A549 (cell line): ENCODE measurements around the gene EFNB2. TPM values are rescaled to one million over a fixed set of nuclear protein-coding genes. Genes with fewer than 3 reads are reported as not detected.

ENCODE experiments used
- ATAC-seq, 2 experiments: fragments of 200-7000 bp in 1 of 2; fragments of >200 bp in 1 of 2; cut with Nextera tagmentation in 1 of 2; cut with Tn5 transposase in 1 of 2; 3 replicates each; pipeline versions ENCODE4 v1.8.0 to v1.9.1; 2018 to 2020; ENCODE audit warnings: mild to moderate bottlenecking in 1 of 2, moderate library complexity in 1 of 2
- CTCF ChIA-PET: fragments of 300-600 bp; sonication (Branson Sonifier 250); formaldehyde crosslinking; extraction: SDS; loops from one replicate; lab custom pipeline; 2021; ENCODE audit warnings: antibody characterized with exemption, inconsistent platforms; lab: Yijun Ruan, JAX
- POLR2A ChIA-PET: fragments of 350-600 bp; formaldehyde crosslinking; extraction: SDS; loops from one replicate; lab custom pipeline; 2021; ENCODE audit warnings: antibody characterized with exemption, inconsistent platforms; lab: Yijun Ruan, JAX
- DNase-seq, 2 experiments: peaks; one replicate each; pipeline versions ENCODE4 v3.0.0 to v3.0.0-alpha.2; 2011 to 2016; ENCODE audit warnings: low read depth in 1 of 2, low spot score in 1 of 2
- FAIRE-seq: peaks from 2 replicates; lab custom pipeline; 2011; peaks lifted over from hg19 to GRCh38; lab: Jason Lieb, UNC
- H3K27ac ChIP-seq, 2 experiments: fragments of >200 bp; sonication (Bioruptor Twin); formaldehyde crosslinking; 3 replicates each; pipeline ENCODE4 v1.5.1; 2016 to 2017
- H3K4me1 ChIP-seq: fragments of >200 bp; sonication (Bioruptor Twin); formaldehyde crosslinking; 3 replicates; pipeline ENCODE4 v1.6.1; 2016
- H3K4me2 ChIP-seq: fragments of >200 bp; sonication (Bioruptor Twin); formaldehyde crosslinking; 3 replicates; pipeline ENCODE4 v1.6.1; 2016
- H3K4me3 ChIP-seq: fragments of >200 bp; sonication (Bioruptor Twin); formaldehyde crosslinking; 3 replicates; pipeline ENCODE4 v1.5.1; 2016
- H3K9me3 ChIP-seq: fragments of >200 bp; sonication (Bioruptor Twin); formaldehyde crosslinking; 3 replicates; pipeline ENCODE4 v1.6.1; 2016
- CBX2 ChIP-seq: fragments of 200-600 bp; sonication (generic); IDR thresholded peaks from 2 replicates; pipeline ENCODE4 v1.6.1; 2016; ENCODE audit warnings: low read depth, mild to moderate bottlenecking, borderline replicate concordance
- CBX8 ChIP-seq: fragments of 200-600 bp; sonication (generic); IDR thresholded peaks from 2 replicates; pipeline ENCODE4 v1.6.1; 2016
- CEBPB ChIP-seq, 2 experiments: fragments of >200 bp in 1 of 2; sonication (Bioruptor Twin) in 1 of 2; formaldehyde crosslinking in 1 of 2; IDR thresholded peaks; 2 replicates each; pipeline ENCODE4 v1.6.1; 2012 to 2016
- CHD2 ChIP-seq: fragments of 150-350 bp; IDR thresholded peaks from 2 replicates; pipeline ENCODE4 v1.6.1; 2014; ENCODE audit warnings: low read length; ENCODE audit not compliant: partially characterized antibody
- CHD4 ChIP-seq: fragments of 200-600 bp; sonication (generic); IDR thresholded peaks from 2 replicates; pipeline ENCODE4 v1.6.1; 2016; ENCODE audit warnings: antibody characterized with exemption, mild to moderate bottlenecking, borderline replicate concordance
- EHF ChIP-seq: fragments of 250-450 bp; sonication (Bioruptor Pico); IDR thresholded peaks from 2 replicates; pipeline ENCODE4 v1.5.0; 2020; ENCODE audit warnings: mild to moderate bottlenecking
- EHMT2 ChIP-seq: fragments of 200-600 bp; sonication (generic); IDR thresholded peaks from 2 replicates; pipeline ENCODE4 v1.6.1; 2016; ENCODE audit warnings: antibody characterized with exemption, low read depth, mild to moderate bottlenecking, moderate library complexity
- ESRRA ChIP-seq: fragments of 150-350 bp; IDR thresholded peaks from 2 replicates; pipeline ENCODE4 v1.6.1; 2014; ENCODE audit warnings: mild to moderate bottlenecking, low read length, borderline replicate concordance
- FOSB ChIP-seq: fragments of 250-450 bp; sonication (Bioruptor Pico); IDR thresholded peaks from 2 replicates; pipeline ENCODE4 v1.5.0; 2020; ENCODE audit warnings: mild to moderate bottlenecking, moderate library complexity
- FOSL2 ChIP-seq, 2 experiments: fragments of 450-650 bp in 1 of 2; fragments of >200 bp in 1 of 2; sonication (Bioruptor Twin) in 1 of 2; formaldehyde crosslinking; IDR thresholded peaks; 2 replicates each; pipeline versions ENCODE4 v1.5.0 to v1.6.1; 2016 to 2020; ENCODE audit warnings: mild to moderate bottlenecking in 1 of 2, moderate library complexity in 1 of 2
- HDAC2 ChIP-seq: fragments of 200-600 bp; sonication (generic); IDR thresholded peaks from 2 replicates; pipeline ENCODE4 v1.6.1; 2016
- HOXB5 ChIP-seq: fragments of 250-450 bp; sonication (Bioruptor Pico); IDR thresholded peaks from 2 replicates; pipeline ENCODE4 v1.5.0; 2020; ENCODE audit warnings: mild to moderate bottlenecking, moderate library complexity
- JUN ChIP-seq, 2 experiments: fragments of >200 bp; sonication (Bioruptor Twin); formaldehyde crosslinking; IDR thresholded peaks; 2 replicates in 1 of 2; 3 replicates in 1 of 2; pipeline ENCODE4 v1.6.1; 2016 to 2017
- MAFK ChIP-seq: fragments of 450-650 bp; IDR thresholded peaks from 2 replicates; pipeline ENCODE4 v1.6.1; 2014; ENCODE audit not compliant: partially characterized antibody
- MAZ ChIP-seq: fragments of 150-350 bp; IDR thresholded peaks from 2 replicates; pipeline ENCODE4 v1.6.1; 2014; ENCODE audit warnings: antibody characterized with exemption, low read depth, low read length, borderline replicate concordance
- NPAS2 ChIP-seq: fragments of 250-450 bp; sonication (Bioruptor Pico); IDR thresholded peaks from 2 replicates; pipeline ENCODE4 v1.8.0; 2022; ENCODE audit warnings: mild to moderate bottlenecking, moderate library complexity, borderline replicate concordance
- NR3C1 ChIP-seq: fragments of >200 bp; sonication (Bioruptor Twin); formaldehyde crosslinking; IDR thresholded peaks from 3 replicates; pipeline ENCODE4 v1.6.1; 2017
- PHF8 ChIP-seq: fragments of 200-600 bp; sonication (generic); IDR thresholded peaks from 2 replicates; pipeline ENCODE4 v1.6.1; 2016; ENCODE audit warnings: low read depth, mild to moderate bottlenecking, antibody characterized with exemption, moderate library complexity, borderline replicate concordance
- POLR2A ChIP-seq: IDR thresholded peaks from 2 replicates; pipeline ENCODE4 v1.6.1; 2012; ENCODE audit warnings: mild to moderate bottlenecking, low read length
- RCOR1 ChIP-seq: fragments of 150-350 bp; IDR thresholded peaks from 2 replicates; pipeline ENCODE4 v1.6.1; 2014; ENCODE audit warnings: antibody characterized with exemption, low read length, low read depth
- SMC3 ChIP-seq: fragments of >200 bp; sonication (Bioruptor Twin); formaldehyde crosslinking; IDR thresholded peaks from 3 replicates; pipeline ENCODE4 v1.6.1; 2018; ENCODE audit warnings: inconsistent platforms
- TFCP2L1 ChIP-seq: fragments of 250-450 bp; sonication (Bioruptor Pico); IDR thresholded peaks from 2 replicates; pipeline ENCODE4 v1.5.0; 2021; ENCODE audit warnings: mild to moderate bottlenecking
- TP53 ChIP-seq: fragments of 250-450 bp; sonication (Bioruptor Pico); IDR thresholded peaks from 2 replicates; pipeline ENCODE4 v1.5.0; 2021; ENCODE audit warnings: mild to moderate bottlenecking, moderate library complexity
- ZSCAN20 ChIP-seq: fragments of 250-450 bp; sonication (Bioruptor Pico); IDR thresholded peaks from 2 replicates; pipeline ENCODE4 v1.8.0; 2022; ENCODE audit warnings: mild to moderate bottlenecking, moderate library complexity
- WGBS: methylation state at CpG from one replicate; pipeline ENCODE4 v1.1.6; 2017; ENCODE audit errors: missing lambda C conversion rate; 5-methylcytosine and 5-hydroxymethylcytosine counted together
- polyA plus RNA-seq, 4 experiments: library from polyadenylated mRNA; depleted of rRNA in 3 of 4; stranded (reverse); fragments of >200 nt; fragmentation: RNase III in 1 of 4; extraction: RNeasy Plus Mini Kit Qiagen cat#74134 plus additional on column Dnase treatment in 1 of 4; gene quantifications; 2 replicates in 3 of 4; 3 replicates in 1 of 4; pipeline ENCODE4 v1.2.3, GENCODE V29; 2011 to 2017
- TF ChIP-seq, protein P1 (sequence below): fragments of 250-450 bp; sonication (Bioruptor Pico); IDR thresholded peaks from 2 replicates; pipeline ENCODE4 v1.5.0; 2020; ENCODE audit warnings: low read depth, mild to moderate bottlenecking, moderate library complexity
- TF ChIP-seq, protein P2 (sequence below): fragments of >200 bp; sonication (Bioruptor Twin); formaldehyde crosslinking; IDR thresholded peaks from 3 replicates; pipeline ENCODE4 v1.5.1; 2016
- TF ChIP-seq, protein P3 (sequence below): IDR thresholded peaks from 2 replicates; pipeline ENCODE4 v1.6.1; 2012; ENCODE audit warnings: low read depth, borderline replicate concordance

Gene EFNB2
- polyA plus RNA-seq, 2 of the 4 experiments (the other 2 are of a cell fraction), result 1.0 to 1.3 TPM

DNA sequence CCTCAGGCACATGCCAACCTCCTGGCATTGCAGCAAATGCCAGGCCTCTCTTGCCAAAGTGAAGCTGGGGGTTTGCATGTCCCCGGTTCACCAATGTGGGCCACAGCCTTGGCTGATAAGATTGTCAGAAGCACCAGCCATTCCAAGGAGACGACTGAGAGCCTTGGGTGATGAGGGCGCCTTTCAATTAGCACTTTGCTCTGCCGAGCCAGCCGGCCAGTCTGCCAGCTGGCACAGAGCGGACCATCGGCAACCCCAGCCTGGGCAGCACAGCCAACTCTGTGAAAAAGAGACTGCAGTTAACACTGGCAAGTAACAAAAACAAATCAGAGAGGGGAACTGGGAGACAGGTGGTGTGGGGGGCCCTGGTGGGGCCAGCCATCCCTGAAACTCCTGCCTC is 67.3 kb downstream of the EFNB2 start:
- no peak overlapping the region for H3K27ac ChIP-seq
- no peak overlapping the region for H3K4me2 ChIP-seq
- POLR2A ChIA-PET, result no interaction called here
- H3K9me3 ChIP-seq, result no peaks in the 10 kb centered on the region
- FAIRE-seq (no peak), ATAC-seq (no peak)
- peaks cover 5% of the 10 kb centered on the region; the same call in 1 of the 3 replicates for H3K4me1 ChIP-seq
- TF ChIP-seq SMC3 (no peak), ESRRA (no peak), EHMT2 (no peak)
- TF ChIP-seq, all 56 proteins: peak for 0
- no peak overlapping the region for H3K4me3 ChIP-seq
- DNase-seq, result no peak
- CTCF ChIA-PET, result interaction anchor here (1.3 kb wide), 1 partner anchor 9 kb away, joined by 3 read pairs; no protein-coding TSS in a partner anchor
- 86% methylated on average over 5 of the region's 7 CpGs for WGBS

DNA sequence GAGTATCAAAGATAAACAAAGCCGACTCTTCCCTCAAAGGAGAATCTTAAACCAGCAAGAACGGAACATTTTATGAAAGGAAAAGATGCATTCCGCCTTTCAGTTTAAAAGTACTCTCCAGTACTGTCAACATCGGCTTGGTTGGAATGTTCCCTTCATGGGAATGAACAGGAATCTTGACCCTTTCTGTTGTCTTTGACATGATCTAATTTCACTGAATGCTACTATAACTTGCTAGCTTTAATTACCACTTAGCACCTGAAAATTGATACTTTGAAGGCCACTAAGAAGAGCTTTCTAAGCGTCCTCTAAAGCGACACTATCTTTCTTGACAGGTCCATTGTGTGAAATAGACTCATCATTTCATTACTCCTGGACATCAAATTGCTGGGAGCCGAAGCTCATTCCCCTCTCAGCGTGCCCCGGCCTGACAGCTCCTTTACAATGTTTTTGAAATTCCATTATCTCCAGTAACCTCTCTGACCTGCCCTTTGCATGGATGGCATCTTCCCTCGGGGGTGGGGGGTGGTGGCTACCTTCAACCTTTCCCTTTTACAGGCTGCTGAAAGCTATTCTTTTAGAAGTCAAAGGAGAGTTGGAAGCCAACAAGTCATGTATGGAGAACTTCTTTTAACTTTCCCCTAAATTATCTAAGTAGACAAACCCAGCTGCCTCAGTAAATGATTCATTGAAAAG is 67.9 kb downstream of the EFNB2 start:
- FAIRE-seq (no peak), ATAC-seq (no peak), DNase-seq (no peak)
- ChIA-PET POLR2A (no interaction called here), CTCF (interaction anchor here (1.3 kb wide), 1 partner anchor 8 kb away, joined by 3 read pairs; no protein-coding TSS in a partner anchor)
- Histone ChIP-seq H3K4me1 (peaks cover 2% of the 10 kb centered on the region; the same call in 1 of the 3 replicates), H3K27ac (no peak overlapping the region), H3K4me3 (no peak overlapping the region), H3K4me2 (no peak overlapping the region), H3K9me3 (no peaks in the 10 kb centered on the region)
- 46% methylated on average over 10 of the region's 10 CpGs for WGBS
- no peak for TF ChIP-seq CBX2
- no peak for TF ChIP-seq MAFK
- no peak for TF ChIP-seq CBX8
- TF ChIP-seq, protein P1, sequence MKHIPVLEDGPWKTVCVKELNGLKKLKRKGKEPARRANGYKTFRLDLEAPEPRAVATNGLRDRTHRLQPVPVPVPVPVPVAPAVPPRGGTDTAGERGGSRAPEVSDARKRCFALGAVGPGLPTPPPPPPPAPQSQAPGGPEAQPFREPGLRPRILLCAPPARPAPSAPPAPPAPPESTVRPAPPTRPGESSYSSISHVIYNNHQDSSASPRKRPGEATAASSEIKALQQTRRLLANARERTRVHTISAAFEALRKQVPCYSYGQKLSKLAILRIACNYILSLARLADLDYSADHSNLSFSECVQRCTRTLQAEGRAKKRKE, result no peak
- no peak for TF ChIP-seq ZSCAN20

DNA sequence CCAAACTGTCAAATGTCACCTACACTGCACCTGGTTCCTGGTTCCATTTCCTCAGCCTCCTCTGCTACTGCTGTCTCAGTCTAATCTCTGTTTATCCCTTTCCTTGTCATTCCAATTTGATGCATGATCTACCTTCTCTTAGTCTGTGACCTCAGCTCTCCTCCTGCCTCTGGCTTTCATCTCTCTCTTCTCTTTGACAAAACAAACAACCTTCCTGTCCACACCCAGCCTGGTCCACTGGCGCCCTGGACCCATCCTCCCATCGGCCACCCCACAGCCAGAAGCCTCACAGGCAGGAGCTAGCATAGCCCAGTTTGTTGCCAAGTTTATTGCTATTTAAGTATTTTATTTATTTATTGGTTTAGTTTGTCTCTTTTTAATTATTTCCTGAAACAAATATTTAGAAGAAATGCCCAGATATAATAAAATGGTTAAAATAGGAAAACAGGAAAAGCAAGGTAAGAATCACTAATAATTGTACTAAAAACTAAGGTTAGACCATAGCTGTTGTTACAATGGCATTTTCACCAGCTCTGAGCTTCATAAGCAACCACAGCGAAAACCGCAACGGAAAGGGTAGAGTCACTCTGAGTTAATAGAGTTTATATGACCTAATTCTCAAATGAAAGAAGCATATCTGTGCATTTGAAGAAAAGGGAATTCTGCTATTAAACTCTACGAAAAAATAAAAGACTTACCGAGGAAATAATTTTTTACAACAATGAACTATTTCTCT is 68.6 kb downstream of the EFNB2 start:
- CTCF ChIA-PET, result no interaction called here
- no peak for DNase-seq
- no peak for FAIRE-seq
- POLR2A ChIA-PET, result no interaction called here
- ATAC-seq, result no peak
- H3K4me2 ChIP-seq, result no peak overlapping the region
- WGBS, result 72% methylated on average over 7 of the region's 7 CpGs
- no peaks in the 10 kb centered on the region for H3K4me1 ChIP-seq
- no peak overlapping the region for H3K4me3 ChIP-seq
- no peak for TF ChIP-seq RCOR1
- no peak for TF ChIP-seq PHF8
- TF ChIP-seq, protein P2, sequence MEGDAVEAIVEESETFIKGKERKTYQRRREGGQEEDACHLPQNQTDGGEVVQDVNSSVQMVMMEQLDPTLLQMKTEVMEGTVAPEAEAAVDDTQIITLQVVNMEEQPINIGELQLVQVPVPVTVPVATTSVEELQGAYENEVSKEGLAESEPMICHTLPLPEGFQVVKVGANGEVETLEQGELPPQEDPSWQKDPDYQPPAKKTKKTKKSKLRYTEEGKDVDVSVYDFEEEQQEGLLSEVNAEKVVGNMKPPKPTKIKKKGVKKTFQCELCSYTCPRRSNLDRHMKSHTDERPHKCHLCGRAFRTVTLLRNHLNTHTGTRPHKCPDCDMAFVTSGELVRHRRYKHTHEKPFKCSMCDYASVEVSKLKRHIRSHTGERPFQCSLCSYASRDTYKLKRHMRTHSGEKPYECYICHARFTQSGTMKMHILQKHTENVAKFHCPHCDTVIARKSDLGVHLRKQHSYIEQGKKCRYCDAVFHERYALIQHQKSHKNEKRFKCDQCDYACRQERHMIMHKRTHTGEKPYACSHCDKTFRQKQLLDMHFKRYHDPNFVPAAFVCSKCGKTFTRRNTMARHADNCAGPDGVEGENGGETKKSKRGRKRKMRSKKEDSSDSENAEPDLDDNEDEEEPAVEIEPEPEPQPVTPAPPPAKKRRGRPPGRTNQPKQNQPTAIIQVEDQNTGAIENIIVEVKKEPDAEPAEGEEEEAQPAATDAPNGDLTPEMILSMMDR, result no peak
- no peak for TF ChIP-seq CEBPB (IDR thresholded peaks at IDR 0.05)
- no peak for TF ChIP-seq NR3C1
- TF ChIP-seq NPAS2 (CRISPR knock-in tag), result no peak
- no peaks in the 10 kb centered on the region for H3K9me3 ChIP-seq
- no peak overlapping the region for H3K27ac ChIP-seq

DNA sequence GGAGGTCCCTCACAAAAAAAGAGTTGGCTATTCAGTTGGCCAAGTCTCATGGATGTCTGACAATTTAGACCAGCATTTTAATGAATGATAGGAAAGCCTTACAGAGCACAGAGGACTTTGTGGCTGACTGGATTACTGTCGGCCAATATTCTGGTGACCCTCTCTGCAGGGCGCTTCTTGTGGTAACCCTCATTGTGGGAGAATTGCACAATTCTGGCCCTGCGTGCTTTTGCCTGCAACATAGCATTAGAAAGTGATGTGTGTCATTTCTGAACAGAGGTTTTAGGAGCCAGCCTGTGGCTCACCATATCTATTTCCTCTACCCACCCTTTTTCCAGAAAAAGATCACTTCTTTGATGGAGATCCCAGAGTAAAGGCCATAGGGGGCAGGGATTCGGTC is 71.4 kb downstream of the EFNB2 start:
- FAIRE-seq (no peak), ATAC-seq (no peak), DNase-seq (no peak)
- POLR2A ChIA-PET, result no interaction called here
- Histone ChIP-seq H3K9me3 (no peaks in the 10 kb centered on the region), H3K4me3 (no peak overlapping the region), H3K27ac (no peak overlapping the region), H3K4me1 (no peaks in the 10 kb centered on the region), H3K4me2 (no peak overlapping the region)
- CTCF ChIA-PET, result no interaction called here
- WGBS, result 67% methylated on average over 4 of the region's 4 CpGs
- TF ChIP-seq, protein P3, sequence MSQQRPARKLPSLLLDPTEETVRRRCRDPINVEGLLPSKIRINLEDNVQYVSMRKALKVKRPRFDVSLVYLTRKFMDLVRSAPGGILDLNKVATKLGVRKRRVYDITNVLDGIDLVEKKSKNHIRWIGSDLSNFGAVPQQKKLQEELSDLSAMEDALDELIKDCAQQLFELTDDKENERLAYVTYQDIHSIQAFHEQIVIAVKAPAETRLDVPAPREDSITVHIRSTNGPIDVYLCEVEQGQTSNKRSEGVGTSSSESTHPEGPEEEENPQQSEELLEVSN, result no peak
- TF ChIP-seq RCOR1 (no peak), FOSB (CRISPR knock-in tag) (no peak), POLR2A (no peak), HDAC2 (no peak), MAZ (no peak), EHF (no peak), TFCP2L1 (CRISPR knock-in tag) (no peak), HOXB5 (CRISPR knock-in tag) (no peak), JUN (IDR thresholded peaks at IDR 0.05) (no peak), FOSL2 (IDR thresholded peaks at IDR 0.05) (no peak), FOSL2 (CRISPR knock-in tag; IDR thresholded peaks at IDR 0.05) (no peak), CHD4 (no peak), TP53 (CRISPR knock-in tag) (no peak), CHD2 (no peak)
